NCI-H2196 treated with DMSO at 0.1 percent for 48 hours (cell line): Measurements from ENCODE around the gene GPR55.

ENCODE experiments used
- DNase-seq: peaks from one replicate; lab custom pipeline; 2025; ENCODE audit not compliant: unreplicated experiment; lab: John Stamatoyannopoulos, UW

The GPR55 gene

DNA sequence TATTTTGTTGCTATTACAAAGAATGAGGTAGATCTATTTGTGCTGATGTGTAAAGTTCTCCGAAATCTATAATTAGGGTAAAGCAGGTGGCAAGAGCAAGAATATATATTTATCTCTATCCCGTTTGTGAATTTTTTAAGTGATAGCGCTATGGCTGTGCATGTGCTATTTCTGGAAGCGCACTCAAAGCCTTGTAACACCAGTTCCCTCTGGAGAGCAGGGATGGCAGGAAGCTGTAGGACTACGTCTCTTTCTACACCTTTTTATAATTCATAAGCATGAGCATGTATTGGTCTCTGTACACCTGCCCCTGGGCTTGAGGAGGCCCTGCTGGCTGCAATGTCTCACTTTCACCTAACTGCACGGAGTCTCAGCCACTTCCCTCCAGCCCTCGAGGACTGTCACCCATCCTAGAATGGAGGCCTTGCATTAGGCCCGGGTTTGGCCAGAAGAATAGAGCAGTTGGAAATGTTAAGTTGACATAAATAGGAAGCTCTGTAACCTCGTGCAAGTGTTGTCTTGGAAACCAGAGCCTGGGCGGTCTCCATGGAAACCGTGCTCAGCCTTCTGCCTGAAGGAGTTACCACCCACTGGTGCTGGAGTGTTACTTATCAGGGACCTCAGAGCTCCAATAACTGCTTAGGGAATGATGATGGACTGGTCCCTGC is 39.4 kb downstream of the GPR55 start:
- peak; percentile 28 for DNase-seq

DNA sequence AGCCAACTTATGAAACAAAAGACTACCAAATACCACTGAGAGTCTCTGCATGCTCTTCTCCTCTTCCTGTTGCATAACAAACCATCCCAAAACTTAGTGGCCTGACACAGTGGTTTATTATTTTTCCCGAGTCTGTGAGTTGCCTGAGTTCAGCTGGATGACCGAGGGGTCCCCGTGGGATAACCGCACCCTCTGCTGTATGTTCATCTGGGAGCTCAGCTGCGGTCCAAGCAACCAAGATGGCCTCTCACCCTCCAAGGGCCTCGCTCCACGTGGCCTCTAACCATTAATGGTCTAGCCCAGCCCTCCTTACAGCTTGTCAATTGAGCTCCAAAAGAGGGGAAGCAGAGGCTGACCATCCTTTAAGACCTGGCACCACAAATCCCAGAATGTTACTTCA is 43.2 kb downstream of the GPR55 start:
- DNase-seq: no peak

DNA sequence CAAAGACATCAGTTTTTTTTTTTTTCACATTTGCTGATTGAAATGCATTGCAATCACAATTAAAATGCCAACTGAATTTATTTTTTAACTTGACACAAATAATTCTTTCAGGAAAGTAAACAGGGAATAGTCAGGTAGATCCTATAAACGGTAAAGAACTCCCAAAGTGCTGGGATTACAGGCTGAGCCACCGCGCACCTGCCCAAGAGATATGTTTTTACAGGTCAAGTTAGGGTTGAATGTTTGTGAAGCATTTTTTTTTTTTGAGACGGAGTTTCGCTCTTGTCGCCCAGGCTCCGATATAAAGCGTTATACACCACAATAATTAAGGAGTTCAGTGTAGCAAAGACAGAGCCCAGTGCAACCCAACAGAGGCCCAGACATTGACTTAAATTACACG is 45.2 kb downstream of the GPR55 start:
- no peak for DNase-seq

DNA sequence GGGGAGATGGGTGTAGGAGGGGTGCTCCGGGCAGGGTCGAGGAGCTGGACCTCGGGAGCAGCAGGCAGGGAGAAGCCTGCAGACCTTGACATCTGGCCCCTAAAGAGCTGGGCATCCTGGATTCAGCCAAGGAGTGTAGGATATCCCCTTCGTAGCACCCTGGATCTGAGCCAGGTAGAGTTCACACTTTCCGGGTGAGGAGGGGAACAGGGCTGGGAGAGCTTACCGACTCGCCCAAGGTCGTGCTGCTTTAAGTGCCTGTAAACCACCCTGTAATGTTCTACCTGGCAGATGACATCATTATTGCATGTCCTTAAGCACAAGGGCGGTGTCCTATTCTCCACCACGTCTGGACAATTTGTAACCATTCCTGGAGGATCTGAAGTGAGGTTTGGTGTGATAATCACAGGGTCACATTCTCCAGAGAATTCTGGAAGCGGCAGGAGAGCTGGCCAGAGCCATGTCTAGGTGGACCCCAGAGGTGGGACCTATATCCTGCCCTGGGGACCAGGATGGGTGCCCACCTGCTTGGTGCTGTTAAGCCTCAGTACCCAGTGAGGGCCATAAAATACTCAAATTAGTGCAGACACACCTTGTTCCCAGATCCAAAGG is 45.7 kb downstream of the GPR55 start:
- DNase-seq: no peak

DNA sequence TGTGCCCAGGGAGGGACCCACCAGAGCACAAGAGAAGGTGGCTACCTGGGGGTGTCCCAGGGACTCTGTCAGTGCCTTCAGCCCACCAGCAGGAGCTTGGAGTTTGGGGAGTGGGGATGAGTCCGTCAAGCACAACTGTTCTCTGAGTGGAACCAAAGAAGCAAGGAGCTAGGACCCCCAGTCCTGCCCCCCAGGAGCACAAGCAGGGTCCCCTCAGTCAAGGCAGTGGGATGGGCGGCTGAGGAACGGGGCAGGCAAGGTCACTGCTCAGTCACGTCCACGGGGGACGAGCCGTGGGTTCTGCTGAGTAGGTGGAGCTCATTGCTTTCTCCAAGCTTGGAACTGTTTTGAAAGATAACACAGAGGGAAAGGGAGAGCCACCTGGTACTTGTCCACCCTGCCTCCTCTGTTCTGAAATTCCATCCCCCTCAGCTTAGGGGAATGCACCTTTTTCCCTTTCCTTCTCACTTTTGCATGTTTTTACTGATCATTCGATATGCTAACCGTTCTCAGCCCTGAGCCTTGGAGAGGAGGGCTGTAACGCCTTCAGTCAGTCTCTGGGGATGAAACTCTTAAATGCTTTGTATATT is 46.3 kb downstream of the GPR55 start:
- DNase-seq: no peak

DNA sequence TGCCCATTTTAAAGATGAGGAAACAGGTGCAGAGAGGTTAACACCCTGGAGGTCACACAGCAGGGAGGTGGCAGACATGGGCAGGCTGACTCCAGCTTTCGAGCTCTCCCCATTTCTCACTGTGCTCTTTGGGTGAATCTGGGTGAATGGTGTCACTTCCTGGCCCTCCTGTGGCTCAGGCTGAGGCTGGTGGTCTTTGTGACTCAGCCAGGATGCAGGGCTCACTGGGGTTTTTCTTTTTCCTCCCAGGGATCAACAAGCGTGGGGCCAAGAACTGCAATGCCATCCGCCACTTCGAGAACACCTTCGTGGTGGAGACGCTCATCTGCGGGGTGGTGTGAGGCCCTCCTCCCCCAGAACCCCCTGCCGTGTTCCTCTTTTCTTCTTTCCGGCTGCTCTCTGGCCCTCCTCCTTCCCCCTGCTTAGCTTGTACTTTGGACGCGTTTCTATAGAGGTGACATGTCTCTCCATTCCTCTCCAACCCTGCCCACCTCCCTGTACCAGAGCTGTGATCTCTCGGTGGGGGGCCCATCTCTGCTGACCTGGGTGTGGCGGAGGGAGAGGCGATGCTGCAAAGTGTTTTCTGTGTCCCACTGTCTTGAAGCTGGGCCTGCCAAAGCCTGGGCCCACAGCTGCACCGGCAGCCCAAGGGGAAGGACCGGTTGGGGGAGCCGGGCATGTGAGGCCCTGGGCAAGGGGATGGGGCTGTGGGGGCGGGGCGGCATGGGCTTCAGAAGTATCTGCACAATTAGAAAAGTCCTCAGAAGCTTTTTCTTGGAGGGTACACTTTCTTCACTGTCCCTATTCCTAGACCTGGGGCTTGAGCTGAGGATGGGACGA is 47.1 kb downstream of the GPR55 start:
- no peak for DNase-seq

DNA sequence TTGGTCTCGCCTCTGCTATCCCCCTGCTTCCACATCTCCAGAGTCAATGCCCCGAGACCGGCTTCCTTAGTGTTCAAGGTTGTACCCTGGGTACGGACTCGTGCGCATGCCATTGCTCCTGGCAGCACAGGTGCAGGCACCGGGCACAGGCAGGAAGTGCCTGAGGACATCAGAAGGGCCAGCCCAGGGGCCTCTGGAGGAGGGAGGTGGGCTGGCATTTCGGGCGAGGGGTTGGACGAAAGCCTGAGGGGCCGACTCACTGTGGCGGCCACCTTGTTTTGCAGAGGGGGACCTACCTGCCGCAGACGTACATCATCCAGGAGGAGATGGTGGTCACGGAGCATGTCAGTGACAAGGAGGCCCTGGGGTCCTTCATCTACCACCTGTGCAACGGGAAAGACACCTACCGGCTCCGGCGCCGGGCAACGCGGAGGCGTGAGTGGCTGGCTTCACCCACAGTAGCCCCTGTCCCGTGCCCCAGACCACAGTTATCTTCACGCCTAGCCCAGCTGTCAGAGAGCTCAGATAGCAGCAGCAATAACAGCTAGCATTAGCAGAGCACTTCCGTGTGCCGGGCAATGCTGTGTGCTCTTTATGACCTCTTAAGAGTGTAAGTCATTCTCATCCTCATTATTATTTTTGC is 47.8 kb downstream of the GPR55 start:
- DNase-seq: no peak

DNA sequence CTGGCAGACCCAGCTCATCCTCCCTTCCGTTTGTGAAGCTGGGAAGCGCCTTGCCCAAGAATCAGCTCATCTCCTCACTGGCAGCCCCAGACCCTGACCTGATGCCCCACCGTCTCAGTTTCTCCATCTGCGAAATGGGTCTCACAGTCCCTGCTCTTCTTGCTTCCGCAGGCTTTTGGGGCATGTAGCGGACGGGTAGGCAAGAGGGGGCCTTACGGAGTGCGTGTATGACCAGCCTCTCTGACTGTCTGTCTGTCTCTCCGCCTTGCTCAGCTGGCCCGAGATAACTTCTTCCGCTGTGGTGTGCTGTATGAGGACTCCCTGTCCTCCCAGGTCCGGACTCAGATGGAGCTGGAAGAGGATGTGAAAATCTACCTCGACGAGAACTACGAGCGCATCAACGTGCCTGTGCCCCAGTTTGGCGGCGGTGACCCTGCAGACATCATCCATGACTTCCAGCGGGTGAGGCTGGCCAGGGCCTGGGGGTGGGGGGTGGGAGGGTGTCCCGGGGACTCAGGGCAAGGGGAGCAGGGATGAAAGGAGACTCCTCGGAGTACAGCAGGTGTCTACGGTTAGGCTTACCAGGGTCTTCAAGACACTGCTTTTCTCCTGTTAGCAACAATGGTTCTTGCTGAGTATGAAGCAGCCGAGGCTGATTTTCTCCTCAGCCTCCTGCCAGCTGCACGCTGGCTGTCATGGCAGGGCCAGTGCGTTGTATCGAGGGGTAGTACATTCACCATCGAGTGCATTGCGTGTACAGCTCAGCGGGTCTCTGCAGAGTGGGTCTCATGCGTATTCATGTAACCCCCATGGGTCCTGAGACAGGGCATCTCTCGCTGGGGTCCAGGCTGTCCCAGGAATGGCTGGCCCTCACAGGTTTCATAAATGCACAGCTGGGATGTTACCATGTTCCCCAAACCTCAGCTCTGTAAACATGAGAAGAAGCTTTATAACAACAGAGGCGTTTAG is 49.4 kb downstream of the GPR55 start:
- DNase-seq: no peak

DNA sequence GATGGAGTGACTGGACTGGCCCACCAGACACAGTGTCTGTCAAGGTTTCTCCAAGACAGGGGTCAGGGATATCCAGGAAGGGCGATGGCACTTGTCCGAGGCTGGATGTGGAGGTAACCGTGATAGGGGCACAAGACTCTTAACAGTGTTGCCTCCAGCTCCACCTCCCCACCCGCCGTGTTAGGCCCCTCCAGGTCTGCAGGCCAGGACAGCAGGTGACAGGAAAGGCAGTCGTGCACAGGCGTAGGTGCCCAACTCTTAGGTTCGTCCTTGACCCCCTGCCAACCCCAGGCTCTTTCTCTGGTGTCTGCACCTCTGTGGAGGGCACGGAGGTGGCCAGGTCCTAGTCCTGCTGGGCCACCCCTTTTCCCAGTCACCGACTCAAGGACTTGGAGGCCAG is 50.2 kb downstream of the GPR55 start:
- no peak for DNase-seq

DNA sequence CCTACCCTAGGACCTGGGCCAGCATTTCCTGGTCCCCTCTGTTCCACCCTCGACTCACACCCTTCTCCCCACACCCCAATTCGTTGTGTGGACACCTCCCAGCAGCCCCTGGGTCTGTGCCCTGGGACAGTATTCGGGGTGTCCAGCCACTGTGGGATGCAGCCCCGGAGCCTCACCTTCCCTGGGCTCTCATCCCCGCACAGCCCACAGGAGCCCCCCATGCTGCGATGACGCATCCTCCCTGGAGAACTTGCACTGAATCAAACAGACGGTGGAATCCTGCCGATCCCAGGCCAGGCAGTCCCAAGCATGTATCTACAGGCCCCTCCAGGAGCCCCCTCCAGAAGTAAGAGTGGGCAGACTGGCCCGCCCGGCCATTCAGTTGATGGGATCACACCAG is 50.6 kb downstream of the GPR55 start:
- no peak for DNase-seq

DNA sequence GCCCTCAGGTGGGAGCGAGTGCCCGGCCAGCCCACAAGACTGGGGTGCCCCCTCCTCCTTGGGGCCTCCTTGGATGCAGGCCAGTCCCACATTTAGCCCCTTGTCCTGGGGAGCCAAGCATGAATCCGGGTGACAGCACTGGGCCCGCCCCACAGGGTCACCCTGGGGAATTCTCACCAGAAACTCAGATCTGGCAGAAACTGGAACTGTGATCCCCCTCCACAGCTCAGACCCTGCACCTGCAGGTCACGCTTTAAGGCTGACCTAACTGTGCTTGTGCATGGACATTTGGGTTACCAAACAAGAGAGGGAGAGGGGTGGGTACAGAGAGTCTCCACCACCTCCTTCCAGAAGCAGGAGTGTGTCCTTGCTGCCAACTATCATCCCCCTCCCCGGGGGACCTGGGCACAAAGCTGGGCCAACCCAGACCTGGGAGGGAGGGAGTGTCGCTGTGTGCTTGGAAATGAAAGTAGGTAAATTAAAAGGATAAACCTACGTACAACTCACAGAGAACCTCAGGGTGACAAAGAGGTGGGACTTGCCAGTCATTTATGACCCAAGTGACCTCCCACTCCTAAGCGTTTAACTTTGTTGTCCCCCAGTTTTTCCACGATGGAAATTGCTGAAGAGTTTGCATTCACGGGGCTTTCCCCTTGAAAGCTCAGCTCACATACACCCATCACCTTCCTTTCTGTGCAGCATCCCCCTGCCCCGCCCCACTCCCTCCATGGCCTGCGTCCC is 51.2 kb downstream of the GPR55 start:
- DNase-seq: no peak

DNA sequence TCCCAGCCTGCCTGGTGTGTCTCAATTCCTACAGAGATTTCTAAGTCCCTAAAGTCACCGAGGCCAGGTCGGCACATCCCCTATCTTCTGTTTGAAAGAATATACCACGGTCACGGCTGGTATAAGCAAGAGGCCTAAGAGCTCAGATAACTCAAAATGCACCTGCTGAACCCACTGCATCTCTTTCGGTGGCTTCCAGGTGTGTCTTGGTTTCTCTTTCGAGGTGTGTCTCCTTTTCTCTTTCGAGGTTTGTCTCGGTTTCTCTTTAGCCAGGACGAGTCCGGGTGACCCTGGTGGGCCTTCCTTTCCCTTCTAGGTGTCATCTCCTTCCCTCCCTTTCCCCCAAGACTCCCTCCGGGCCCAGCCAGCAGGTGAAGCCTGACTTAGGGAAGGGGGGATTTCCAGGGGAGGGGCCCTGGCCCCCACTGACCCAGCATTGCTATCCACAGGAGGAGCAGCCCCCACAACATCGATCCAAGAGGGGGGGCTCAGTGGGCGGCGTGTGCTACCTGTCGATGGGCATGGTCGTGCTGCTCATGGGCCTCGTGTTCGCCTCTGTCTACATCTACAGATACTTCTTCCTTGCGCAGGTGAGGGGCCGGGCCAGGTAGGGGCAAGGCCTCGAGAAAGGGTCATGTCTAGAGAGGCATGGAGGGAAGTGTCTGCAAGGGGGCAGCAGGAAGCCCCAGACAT is 51.9 kb downstream of the GPR55 start:
- no peak for DNase-seq

DNA sequence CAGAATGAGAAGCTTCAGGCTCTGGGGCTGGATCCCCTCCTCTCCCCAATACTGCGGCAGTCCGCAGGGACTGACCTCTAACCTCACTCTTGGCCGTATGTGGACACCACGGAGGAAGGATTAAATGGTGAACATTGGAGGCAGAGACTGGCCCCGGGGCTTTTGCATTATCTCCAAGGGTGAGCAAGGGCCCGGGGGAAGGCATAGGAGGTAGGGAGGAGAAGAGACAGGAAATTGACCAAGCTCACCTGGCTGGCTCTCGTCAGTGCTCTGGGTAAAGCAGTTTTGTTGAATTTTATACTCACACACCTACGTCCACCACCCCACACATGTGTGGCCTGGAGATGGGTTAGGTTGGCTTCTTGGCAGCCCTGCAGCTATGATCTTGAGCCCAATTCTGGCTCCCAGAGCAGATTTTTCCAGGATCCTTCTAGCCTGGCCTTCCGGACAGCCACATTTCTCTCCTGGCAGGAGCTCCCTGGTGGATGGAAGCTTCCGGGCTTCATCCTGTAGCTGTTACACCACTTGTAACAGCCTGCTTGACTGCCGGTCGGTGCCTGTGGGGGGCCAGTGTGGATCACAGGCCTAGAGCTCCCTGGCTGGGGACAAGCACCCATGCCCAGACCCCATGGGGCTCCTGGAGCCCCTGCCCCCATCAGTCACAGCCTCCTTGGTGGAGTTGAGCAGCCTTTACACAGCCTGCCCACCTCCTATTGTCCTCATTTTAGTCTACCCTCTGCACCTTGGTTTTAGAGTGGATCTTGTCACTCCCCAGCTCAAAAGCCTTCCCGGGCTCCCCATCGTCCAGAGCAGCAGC is 52.7 kb downstream of the GPR55 start:
- no peak for DNase-seq

DNA sequence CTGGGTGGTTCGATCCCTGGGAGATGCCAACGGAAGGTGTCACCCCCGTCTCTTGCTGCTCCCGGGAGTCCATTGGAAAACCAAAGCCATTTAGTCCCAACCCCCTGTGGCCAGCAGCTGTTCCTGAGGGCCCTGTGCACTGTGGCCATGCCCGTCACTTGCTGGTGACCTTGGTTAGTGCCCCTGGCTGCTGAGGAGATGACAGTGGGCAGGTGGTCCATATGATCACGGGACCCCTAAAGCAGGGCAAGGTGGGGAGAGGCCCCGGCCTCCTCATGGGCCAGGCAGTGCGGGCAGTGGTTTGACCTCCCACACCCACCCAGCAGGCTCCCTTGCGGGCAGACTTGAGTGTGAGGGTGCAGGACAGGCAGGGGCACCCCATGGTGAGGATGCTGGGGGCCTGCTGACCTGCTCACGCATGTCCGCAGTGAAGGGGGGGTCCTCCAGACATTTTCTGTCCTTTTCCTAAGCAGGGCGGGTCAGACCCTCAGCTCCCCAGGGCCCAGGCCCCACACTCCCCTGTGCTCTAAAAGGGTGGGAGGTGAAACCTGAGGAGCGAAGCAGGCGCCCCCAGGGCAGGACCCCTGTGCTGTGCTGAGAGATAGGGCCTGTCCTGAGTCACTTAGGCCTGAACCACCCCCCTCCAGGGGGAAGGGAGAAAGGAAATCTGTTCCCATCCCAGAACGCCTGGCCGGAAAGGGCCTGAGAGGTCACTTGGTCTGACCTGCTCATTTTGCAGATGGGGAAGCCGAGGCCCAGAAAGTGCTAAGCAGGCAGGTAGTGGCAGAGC is 53.5 kb downstream of the GPR55 start:
- DNase-seq: no peak

DNA sequence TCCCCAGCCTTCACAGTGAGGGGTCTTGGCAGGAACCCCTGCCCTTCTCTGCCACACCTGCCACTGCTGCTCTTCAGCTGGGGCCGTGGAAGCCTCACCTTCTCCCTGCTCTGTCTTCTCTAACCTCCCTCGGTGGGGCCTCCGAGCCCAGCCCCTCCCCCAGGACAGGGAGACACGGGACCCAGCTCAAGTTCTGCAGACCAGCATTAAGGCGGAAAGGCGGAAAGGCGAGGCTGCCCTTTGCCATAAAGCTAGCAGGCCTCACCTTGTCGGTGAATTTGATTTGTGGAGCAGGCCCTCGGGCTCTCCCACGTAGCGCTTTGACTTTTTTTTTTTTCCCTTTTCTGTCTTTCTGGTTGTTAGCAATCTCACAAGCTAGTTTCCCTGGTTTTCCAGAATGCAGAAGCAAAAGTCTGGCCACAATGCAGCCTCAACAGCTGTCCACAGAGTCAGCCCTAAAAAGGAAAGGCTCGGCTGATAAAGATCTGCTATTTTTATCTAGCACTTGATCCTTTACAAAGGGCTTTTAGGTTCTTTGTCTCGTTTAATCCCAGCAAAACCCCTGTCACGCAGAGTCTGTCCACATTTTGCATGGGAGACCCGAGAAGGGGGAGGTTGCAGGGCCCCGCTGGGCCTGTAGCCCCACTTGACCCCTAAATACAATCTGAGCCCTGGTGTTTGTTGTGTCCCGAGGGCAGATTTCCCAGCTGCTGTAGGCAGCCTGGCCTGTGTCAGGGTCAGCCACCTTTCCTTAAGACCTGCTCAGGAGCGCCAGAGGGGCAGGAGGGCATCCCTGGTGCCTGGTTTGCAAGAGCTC is 54.3 kb downstream of the GPR55 start:
- DNase-seq: no peak

DNA sequence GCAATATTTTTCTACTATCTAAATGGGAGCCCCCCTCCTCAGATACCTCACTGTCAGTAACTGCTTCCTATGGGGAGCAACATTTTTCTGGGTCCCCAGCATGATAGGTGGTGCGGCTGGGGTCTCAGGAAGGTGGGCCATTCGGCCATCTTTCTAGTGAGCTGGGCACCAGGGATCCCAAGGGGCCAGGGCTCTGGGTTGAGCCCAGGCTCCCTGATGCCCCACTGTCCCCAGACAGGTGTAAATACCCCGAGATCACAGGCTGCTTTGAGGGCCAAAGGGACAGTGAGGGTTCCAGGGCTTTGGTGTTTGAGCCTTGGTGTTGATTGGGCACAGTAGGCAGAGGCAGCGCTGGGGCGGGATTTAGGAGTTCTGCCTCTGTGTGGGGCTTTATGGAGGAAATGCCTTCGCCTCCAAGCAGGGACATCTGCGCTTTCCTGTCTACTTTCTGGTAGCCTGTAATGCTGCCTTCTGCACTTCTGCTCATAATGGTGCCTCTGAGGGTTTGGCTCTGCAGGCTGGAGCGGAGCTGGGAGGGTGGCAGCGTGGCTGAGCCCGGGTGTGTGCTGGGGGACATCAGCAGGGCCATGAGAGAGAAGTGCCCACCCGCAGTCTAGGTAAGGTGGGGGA is 55.0 kb downstream of the GPR55 start:
- no peak for DNase-seq
